Mesothelial cell of epicardium (in vitro differentiated cells): ENCODE measurements around the gene NTHL1. TPM values are rescaled to one million over a fixed set of nuclear protein-coding genes. Genes with fewer than 3 reads are reported as not detected.

Experiments
- DNase-seq, 2 experiments: peaks; one replicate each; pipeline ENCODE4 v3.0.0; 2021; ENCODE audit warnings: low spot score in 2 of 2; ENCODE audit not compliant: unreplicated experiment in 2 of 2
- H3K27ac Mint-ChIP-seq: 2 replicates; pipeline ENCODE4 v1.8.0; 2021; ENCODE audit warnings: mixed read lengths
- H3K27me3 Mint-ChIP-seq: 2 replicates; pipeline ENCODE4 v1.8.0; 2021; ENCODE audit warnings: low read depth, mixed read lengths
- H3K36me3 Mint-ChIP-seq: 2 replicates; pipeline ENCODE4 v1.8.0; 2021; ENCODE audit warnings: mixed read lengths
- H3K4me1 Mint-ChIP-seq: 2 replicates; pipeline ENCODE4 v1.8.0; 2021; ENCODE audit warnings: mixed read lengths
- H3K4me3 Mint-ChIP-seq: 2 replicates; pipeline ENCODE4 v1.8.0; 2021; ENCODE audit warnings: mild to moderate bottlenecking, moderate library complexity, mixed read lengths
- H3K9me3 Mint-ChIP-seq: 2 replicates; pipeline ENCODE4 v1.8.0; 2021; ENCODE audit warnings: mixed read lengths
- total RNA-seq: library from RNA; stranded (reverse); gene quantifications from 3 replicates; pipeline ENCODE4 v1.2.1, GENCODE V29; 2021
- TF ChIP-seq, protein P1 (sequence below): fragments of 200-600 bp; sonication (generic); IDR thresholded peaks from one replicate; pipeline ENCODE4 v1.5.0; 2021; ENCODE audit warnings: antibody characterized with exemption; ENCODE audit not compliant: unreplicated experiment

The NTHL1 gene
- total RNA-seq, 1 donor from 2014 or later, result 29.7 TPM

DNA sequence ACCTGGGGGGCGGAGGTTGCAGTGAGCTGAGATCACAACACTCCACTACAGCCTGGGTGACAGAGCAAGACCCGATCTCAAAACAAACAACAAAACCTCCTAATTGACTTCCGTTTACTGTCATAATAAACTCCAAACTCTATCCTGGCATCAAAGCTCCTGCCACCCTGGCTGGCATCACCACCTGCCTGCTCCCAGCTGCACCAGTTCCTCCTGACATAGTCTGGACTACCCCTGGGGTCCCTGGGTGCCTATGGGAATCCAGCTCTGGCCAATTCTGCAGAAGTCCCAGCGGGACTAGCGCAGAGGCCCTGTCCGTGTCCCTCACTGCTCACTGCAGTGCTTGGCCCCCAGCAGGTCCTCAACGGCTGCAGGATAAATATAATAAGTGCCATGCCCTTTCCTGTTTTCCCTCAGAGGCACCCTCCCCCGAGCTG is 723 bp downstream of the NTHL1 start:
- Mint-ChIP-seq H3K36me3 (peaks cover 7% of the 10 kb centered on the region), H3K27me3 (no peaks in the 10 kb centered on the region), H3K4me3 (peak overlapping the region; percentile 84), H3K27ac (peak overlapping the region; percentile 49), H3K9me3 (no peaks in the 10 kb centered on the region), H3K4me1 (peaks cover 21% of the 10 kb centered on the region)
- TF ChIP-seq, protein P1, sequence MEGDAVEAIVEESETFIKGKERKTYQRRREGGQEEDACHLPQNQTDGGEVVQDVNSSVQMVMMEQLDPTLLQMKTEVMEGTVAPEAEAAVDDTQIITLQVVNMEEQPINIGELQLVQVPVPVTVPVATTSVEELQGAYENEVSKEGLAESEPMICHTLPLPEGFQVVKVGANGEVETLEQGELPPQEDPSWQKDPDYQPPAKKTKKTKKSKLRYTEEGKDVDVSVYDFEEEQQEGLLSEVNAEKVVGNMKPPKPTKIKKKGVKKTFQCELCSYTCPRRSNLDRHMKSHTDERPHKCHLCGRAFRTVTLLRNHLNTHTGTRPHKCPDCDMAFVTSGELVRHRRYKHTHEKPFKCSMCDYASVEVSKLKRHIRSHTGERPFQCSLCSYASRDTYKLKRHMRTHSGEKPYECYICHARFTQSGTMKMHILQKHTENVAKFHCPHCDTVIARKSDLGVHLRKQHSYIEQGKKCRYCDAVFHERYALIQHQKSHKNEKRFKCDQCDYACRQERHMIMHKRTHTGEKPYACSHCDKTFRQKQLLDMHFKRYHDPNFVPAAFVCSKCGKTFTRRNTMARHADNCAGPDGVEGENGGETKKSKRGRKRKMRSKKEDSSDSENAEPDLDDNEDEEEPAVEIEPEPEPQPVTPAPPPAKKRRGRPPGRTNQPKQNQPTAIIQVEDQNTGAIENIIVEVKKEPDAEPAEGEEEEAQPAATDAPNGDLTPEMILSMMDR, result no peak
- DNase-seq, result no peak

DNA sequence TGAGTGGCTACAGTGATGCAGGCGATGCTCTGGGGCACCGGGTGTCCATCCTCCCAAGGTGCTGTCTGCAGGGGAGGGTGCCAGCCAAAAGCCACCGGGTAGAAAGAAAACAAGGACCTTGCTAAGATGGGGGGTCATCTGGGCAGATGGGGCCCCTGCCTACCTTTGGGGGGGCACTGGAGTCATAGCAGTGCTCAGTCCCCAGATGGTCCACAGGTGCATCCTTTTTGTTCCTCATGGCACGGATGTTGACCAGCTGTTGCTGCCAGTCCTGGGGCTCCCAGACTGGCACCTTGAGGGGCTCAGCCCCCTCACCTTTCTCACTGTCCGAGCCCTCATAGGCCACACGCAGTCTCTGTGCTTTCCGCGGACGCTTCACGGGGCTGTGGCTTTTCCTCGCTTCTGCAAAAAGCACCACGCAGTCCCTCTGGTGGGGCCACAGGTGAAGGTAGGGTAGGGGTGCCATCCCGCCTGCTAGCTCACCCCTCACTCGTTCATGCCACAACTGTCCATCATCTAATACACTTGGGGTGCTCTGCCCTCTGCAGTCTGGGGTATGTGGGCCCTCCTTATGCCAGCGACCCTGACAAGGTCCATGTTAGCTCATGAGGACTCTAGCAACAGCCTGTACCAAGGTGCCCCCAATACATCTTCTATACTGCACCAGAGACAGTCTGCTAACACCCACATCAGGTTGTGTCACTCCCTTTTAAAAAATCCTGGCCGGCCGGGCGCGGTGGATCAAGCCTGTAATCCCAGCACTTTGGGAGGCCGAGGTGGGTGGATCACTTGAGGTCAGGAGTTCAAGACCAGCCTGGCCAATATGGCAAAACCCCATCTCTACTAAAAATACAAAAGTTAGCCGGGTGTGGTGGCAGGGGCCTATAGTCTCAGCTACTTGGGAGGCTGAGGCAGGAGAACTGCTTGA is 1.4 kb downstream of the NTHL1 start:
- Mint-ChIP-seq H3K27me3 (no peaks in the 10 kb centered on the region), H3K4me1 (peaks cover 21% of the 10 kb centered on the region), H3K9me3 (no peaks in the 10 kb centered on the region), H3K36me3 (peaks cover 5% of the 10 kb centered on the region), H3K4me3 (peak overlapping the region; percentile 84), H3K27ac (no peak overlapping the region)
- no peak for DNase-seq
- TF ChIP-seq, protein P1, result no peak

DNA sequence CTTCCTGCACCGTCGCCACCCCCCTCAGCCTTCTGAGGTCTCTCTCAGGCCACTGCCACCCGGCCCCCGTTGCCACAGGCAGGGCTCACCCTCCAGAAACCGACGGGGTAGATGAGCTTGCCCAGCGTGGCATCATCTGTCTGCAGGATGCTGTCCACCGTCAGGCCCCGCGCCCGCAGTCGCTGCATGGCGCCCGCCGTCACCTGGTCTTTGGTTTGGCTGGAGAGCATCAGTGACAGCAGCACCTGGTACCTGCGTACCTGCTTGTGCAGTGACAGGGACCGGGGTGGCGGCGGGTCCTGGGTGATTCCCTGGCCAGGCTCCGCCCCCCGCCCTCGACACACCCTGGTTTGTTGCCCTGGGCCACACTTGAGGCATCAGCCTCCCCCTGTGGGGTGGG is 3.1 kb downstream of the NTHL1 start:
- TF ChIP-seq, protein P1, result no peak
- Mint-ChIP-seq H3K9me3 (no peaks in the 10 kb centered on the region), H3K27me3 (no peaks in the 10 kb centered on the region), H3K27ac (no peak overlapping the region), H3K4me1 (peaks cover 23% of the 10 kb centered on the region), H3K36me3 (peaks cover 2% of the 10 kb centered on the region), H3K4me3 (no peak overlapping the region)
- DNase-seq, result no peak

DNA sequence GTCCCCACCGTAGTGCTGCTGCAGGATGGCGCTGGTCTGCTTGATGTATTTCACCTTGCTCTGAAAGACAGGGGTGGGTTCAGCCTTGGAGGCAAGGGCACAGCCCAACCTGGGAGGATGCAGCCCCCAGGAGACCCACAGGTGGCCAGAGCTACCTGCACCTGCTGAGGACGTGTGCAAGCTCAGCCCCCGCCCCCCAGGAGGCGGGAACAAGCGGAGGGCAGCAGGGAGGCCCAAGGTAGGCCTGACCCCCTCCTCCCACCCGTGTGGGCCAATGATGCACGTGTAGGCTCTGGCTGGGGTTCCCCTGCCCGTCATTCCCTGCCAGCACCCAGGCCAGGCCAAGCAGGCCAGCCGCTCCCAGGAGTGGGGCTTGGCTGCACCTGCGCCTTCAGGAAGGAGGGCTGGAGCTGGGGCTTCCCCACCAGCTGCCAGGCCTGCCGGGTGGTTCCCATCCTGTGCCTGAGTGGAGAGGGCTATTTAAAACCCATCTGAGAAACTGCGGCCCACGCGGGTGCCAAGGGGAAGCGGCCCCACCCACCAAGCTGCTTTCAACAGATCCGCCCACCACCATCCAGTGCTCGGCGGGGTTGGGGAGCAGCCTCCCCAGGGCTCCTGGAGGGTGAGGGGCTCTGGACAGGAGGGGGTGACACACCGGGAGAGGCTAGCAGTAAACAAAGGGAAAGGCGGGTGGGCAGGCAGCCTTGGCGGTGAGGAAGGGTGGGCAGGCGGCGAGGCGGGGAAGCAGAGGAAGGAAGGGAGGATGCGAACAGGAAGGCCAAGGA is 3.8 kb downstream of the NTHL1 start:
- no peaks in the 10 kb centered on the region for H3K9me3 Mint-ChIP-seq

DNA sequence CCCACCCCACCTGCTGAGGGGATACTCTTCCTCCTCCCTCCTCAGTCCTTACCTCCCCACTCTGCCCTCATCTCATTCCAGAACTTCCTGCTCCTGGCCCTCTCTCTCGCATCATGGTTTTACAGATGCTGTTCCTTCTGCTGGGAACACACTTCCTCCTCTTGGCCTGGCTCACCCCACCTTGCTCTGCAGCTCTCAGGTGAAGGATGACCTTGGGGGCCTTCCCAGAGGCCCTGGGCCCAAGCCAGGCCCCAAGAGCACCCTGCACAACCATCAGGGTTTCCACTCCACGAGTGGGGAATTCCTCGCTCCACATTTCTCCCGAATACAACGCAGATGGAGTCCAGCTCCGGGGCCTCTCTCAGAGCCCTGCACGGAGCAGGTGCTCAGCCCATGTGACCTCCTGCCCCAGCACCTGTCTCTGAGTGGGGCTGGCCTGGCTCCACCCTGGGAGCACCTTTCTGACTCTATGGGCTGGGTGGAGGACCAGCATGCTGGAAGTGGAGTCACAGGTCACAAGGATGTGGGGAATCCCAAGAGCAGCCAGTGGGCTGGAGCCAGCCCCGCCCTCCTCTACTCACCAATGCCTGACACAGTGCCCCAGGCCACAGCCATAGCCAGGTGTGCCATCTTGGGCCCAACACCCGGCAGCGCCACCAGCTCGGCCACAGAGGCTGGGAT is 4.5 kb downstream of the NTHL1 start:
- Mint-ChIP-seq H3K27me3 (no peaks in the 10 kb centered on the region), H3K9me3 (no peaks in the 10 kb centered on the region), H3K27ac (peak overlapping the region; percentile 82), H3K36me3 (peaks cover 2% of the 10 kb centered on the region), H3K4me1 (peaks cover 23% of the 10 kb centered on the region), H3K4me3 (no peak overlapping the region)
- TF ChIP-seq, protein P1, result no peak
- no peak for DNase-seq

More for the DNA sequence above, 3.8 kb downstream of the NTHL1 start:
- Mint-ChIP-seq H3K4me3 (no peak overlapping the region), H3K27me3 (no peaks in the 10 kb centered on the region), H3K27ac (no peak overlapping the region), H3K4me1 (peaks cover 27% of the 10 kb centered on the region), H3K36me3 (peaks cover 2% of the 10 kb centered on the region)
- TF ChIP-seq, protein P1, result no peak
- DNase-seq, result no peak
